KG1 (cell line): ENCODE data around the gene MPV17L.
"Not testable (repeated sequence)": the region's sequence is repeated elsewhere in the genome, so short reads cannot be mapped to it uniquely, and the experiment has no call there.

ENCODE experiments used
- DNase-seq: peaks from one replicate; lab custom pipeline; 2025; lab: John Stamatoyannopoulos, UW

MPV17L gene

DNA sequence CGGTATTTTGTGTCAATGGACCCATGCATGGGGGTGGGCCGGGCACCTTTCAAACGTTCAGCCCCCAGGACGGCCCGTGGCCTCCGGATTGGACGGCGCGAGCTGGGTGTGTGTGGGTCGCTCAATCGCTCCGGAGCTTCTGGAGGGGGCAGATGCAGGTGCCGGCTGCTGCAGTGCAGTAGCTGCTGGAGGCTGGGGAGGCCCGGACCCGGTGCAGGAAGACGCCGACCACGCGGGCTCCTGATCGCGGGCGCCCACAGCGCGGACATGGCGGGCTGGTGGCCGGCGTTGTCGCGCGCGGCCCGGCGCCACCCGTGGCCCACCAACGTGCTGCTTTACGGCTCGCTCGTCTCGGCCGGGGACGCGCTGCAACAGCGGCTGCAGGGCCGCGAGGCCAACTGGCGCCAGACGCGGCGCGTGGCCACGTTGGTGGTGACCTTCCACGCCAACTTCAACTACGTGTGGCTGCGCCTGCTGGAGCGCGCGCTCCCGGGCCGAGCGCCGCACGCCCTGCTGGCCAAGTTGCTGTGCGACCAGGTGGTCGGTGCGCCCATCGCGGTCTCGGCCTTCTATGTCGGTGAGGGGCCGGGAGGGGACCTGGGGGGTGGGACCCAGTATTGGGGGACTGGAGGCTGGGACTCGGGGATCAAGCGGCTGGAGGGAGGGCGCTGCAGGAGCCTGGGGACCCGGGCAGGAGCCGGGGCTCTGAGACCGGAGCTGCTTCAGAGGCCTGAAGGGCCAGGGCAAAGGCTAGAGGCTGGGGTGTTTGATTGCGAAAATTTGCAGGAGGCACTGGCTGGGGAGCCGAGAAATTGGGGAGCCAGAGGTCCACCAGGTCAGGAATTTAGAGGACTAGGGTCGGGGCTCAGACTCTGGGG lies at the start of gene MPV17L:
Gene MPV17L (plus strand): TSS at position 124 of the 878 bp plus-strand sequence. CDS start 144 bp downstream, at position 268.
- peak; percentile 40 for DNase-seq

DNA sequence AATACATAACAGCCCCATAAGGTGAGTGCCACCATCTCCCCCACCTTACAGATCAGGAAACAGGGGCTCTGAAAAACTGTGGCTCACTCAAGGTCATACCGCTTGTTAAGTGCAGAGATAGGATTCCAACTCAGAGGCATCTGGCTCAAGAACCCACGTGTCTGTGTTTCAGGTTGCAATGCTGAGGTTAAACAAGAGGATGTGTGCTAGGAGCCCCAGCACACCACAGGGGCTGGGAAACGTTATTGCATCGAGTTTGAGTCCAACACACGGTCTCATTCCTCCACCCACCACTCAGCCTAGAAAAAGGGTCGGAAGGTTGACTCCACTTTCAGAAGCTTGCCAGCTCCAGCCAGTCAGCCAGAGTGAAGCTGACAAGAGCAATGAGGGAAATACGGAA lies 46.8 kb upstream of the MPV17L start:
- not testable (repeated sequence) for DNase-seq

- not testable (repeated sequence) for DNase-seq
These were observed 44.3 kb upstream of the MPV17L start for GRCh38 chr16:15351251-15351650.

DNA sequence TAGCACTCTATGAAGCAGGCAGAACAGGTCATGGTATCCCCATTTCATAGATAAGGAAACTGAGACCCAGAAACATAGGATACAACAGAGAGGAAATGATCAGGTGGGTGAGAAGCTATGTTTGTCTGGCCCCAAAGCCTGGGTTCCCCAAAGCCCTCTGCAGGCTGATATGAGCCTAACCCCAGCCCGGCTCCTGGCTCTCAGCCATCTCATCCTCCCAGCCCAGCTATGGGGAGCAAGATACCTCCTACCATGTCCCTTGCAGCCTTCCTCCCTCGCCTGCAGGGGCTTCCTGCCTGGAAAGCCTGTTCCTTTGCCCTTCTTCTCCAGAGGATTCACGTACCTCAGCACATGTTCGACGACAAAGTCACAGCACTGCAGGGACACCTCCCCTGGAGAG lies 43.8 kb upstream of the MPV17L start:
- not testable (repeated sequence) for DNase-seq

- not testable (repeated sequence) for DNase-seq
These were observed 42.7 kb upstream of the MPV17L start for GRCh38 chr16:15352852-15353251.

DNA sequence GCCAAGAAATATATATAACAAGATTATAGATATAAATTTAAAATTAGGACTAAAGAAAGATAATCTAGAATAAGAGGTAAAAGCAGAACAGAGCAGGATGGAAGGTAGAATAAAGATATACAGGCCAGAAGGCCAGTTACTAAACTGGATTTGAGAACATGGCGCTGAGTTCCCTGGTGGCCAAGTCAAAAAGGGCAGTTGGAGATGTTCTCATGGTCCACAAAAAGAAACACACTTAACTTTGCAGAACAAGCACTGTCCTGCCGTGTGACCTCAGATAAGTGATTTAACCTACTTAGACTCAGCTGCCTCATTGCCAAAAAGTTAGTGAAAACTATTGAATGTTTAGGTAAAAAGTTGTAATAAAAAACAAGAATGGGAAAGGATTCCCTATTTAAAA lies 40.7 kb upstream of the MPV17L start:
- DNase-seq: not testable (repeated sequence)

- DNase-seq: not testable (repeated sequence)
These were observed 38.1 kb upstream of the MPV17L start for GRCh38 chr16:15357495-15357894.

DNA sequence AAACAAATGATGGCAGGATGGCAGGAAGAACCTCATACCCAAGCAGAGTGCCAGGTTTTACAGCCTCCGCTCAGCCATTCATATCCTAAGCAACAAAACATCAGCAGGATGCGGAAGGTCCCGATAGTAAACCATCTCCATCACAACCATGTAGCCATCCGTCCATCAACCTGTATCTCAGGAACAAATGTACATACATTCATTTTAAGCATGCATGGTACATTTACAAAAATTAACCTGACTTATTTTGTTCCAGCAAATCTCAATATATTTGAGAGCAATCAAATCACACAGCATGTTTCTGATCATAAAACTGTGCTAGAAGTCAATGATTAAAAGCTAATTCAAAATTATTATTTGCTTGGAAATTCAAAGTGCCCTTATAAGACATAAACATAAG lies 17.4 kb upstream of the MPV17L start, which contains the start of gene NPIPA5:
Gene NPIPA5 (minus strand): TSS at position 101 of the 400 bp plus-strand sequence. CDS start 0 bp downstream, at position 101.
- DNase-seq: not testable (repeated sequence)

GRCh38 chr16:15382810-15383209 lies 12.7 kb upstream of the MPV17L start:
- DNase-seq: not testable (repeated sequence)

DNA sequence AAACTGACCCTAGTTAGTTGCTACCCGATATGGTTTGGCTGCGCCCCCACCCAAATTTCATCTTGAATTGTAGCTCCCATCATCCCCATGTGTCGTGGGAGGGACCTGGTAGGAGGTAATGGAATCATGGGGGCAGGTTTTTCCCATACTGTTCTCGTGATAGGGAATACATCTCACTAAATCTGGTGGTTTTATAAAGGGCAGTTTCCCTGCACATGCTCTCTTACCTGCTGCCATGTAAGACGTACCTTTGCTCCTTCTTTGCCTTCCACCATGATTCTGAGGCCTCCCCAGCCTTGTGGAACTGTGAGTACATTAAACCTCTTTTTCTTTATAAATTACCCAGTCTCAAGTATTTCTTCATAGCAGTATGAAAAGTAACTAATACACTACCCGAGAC lies 7.5 kb upstream of the MPV17L start:
- not testable (repeated sequence) for DNase-seq

DNA sequence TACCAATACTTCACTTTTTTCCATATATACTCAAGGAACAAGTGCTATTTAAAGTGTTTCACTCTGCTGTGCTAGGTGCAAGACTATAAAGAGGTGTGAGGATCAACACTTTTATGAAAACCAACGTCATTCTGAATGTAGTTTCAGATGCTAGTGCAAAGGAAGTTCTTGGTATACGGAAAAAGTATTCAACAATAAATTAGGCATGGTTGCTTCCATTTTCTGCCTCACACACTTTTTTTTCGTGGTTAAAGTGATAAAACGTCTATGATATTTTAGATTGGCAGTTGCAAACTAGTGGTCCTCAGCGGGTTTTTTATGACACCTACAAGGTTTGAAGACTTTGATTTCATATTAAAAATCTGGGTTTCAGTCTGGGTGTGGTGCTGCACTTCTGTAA lies 5.6 kb upstream of the MPV17L start:
- DNase-seq: not testable (repeated sequence)

DNA sequence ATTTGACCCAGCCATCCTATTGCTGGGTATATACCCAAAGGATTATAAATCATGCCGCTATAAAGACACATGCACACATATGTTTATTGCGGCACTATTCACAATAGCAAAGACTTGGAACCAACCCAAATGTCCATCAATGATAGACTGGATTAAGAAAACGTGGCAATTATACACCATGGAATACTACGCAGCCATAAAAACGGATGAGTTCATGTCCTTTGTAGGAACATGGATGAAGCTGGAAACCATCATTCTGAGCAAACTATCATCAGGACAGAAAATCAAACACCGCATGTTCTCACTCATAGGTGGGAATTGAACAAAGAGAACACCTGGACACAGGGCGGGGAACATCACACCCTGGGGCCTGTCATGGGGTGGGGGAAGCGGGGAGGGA lies 2.5 kb upstream of the MPV17L start:
- DNase-seq: not testable (repeated sequence)

GRCh38 chr16:15396509-15396829 lies 915 bp downstream of the MPV17L start:
- DNase-seq: not testable (repeated sequence)

GRCh38 chr16:15396948-15397594 lies 1.5 kb downstream of the MPV17L start:
- DNase-seq: no peak

- DNase-seq: no peak
These were observed 3.2 kb downstream of the MPV17L start for GRCh38 chr16:15398618-15399316.

DNA sequence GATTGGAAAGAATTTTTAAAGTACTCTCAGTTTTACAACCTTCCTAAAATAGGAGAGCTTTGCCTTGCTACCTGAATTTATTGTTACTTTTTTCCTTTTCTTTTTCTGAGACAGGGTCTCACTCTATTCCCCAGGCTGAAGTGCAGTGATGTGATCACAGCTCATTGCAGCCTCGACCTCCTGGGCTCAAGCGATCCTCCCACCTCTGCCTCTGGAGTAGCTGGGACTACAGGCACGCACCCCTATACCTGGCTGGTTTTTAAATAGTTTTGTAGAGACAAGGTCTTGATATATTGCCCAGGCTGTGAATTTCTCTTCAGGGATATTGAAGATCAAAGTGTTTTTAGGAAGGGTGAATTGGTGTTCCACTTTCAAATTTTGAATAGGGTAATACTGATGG lies 3.8 kb downstream of the MPV17L start:
- DNase-seq: no peak

DNA sequence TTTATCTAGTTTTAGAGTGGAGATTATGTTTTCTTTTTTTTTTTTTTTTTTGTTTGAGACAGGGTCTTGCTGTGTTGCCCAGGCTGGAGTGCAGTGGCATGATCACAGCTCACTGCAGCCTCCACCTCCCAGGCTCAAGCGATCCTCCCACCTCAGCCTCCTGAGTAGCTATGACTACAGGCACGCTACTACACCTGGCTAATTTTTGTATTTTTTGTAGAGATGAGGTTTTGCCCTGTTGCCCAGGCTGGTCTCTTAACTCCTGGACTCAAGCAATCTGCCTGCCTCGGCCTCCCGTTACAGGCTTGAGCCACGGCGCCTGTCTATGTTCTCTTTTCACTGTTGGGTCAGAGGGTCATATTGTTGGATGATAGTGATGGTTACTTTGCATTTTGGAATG lies 4.8 kb downstream of the MPV17L start:
- DNase-seq: not testable (repeated sequence)

- DNase-seq: no peak
These were observed 6.4 kb downstream of the MPV17L start for GRCh38 chr16:15401972-15402371.

- DNase-seq: no peak
These were observed 7.9 kb downstream of the MPV17L start for GRCh38 chr16:15403392-15403995.

DNA sequence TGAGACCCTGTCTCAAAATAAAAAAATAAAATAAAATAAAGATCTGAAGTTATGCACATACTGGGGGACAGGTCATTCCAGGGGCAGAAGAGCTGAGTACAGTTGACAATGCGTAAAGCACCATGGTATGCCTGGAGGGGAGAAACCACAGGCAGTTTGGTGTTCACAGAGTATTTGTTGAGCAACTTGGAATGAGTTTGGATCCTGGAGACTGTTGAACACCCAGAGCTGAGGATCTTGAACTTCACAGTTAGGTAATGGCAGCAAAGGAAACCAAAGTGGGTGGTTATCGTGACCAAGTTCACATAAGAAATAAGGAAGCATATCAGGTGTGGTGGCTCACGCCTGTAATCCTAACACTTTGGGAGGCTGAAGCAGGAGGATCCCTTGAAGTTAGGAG lies 8.5 kb downstream of the MPV17L start:
- not testable (repeated sequence) for DNase-seq

GRCh38 chr16:15404792-15405191 lies 9.2 kb downstream of the MPV17L start:
- no peak for DNase-seq

DNA sequence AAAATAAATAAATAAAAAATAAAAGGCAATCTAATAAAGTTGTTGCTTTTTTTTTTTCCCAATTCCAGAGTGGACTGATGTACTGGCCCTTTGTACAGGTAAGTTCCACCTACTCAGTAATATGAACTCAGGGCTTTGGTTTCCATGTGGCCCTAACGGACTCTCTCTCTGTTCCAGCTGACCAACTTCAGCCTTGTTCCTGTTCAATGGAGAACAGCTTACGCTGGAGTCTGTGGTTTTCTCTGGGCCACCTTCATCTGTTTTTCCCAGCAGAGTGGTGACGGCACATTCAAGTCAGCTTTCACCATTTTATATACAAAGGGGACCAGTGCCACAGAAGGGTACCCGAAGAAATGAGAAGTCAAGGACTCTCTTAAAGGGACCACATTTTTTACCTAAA lies 12.2 kb downstream of the MPV17L start:
- not testable (repeated sequence) for DNase-seq
